ENCODE data around the gene NFIB. TPM values are rescaled to one million over a fixed set of nuclear protein-coding genes. Genes with fewer than 3 reads are reported as not detected.

NFIB gene
- polyA plus RNA-seq, 3 donors = not detected

DNA sequence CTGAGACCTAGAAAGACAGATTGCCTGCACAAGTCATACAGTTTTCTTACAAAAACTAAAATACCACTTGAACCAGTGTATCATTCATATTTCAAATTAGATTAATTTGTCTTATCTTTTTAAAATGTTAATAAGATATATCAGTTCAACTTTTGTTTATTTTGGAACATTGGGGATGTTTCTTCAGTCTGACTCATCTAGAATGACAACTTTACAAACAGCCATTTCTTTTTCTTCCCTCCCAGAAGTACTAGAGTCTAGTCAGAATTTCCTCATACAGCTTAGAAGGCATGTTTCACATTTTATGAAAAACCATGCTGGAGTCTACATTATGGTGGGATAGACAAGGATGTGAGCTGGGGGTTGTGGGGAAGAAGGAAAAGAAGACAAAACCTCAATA lies 262.5 kb downstream of the NFIB start:
- H3K4me1 Mint-ChIP-seq = no peaks in the 10 kb centered on the region
- intact Hi-C loops (cut with micrococcal nuclease) = no loop called here
- H3K9ac ChIP-seq (ENCODE audit: insufficient read depth, low read length, poor library complexity, severe bottlenecking) = no peak overlapping the region
- no peaks in the 10 kb centered on the region for H3K27me3 Mint-ChIP-seq (ENCODE audit: low read depth in 3 of 3)
- no peak overlapping the region for H3K4me2 ChIP-seq (replicated peaks; ENCODE audit: extremely low read depth, low read length, poor library complexity, severe bottlenecking)
- no peaks in the 10 kb centered on the region for H4K20me1 ChIP-seq (ENCODE audit: insufficient read depth, low read length)
- no peak for TF ChIP-seq CTCF (IDR thresholded peaks at IDR 0.05)
- no peak overlapping the region for H3K4me3 Mint-ChIP-seq
- no peaks in the 10 kb centered on the region for H3K9me3 ChIP-seq (replicated peaks in 1 of 2; ENCODE audit: control insufficient read depth in 1 of 2, insufficient read depth in 1 of 2, low read length in 2 of 2)
- H3K27ac Mint-ChIP-seq = no peak overlapping the region
- no peaks in the 10 kb centered on the region for H3K36me3 Mint-ChIP-seq
- no peak for DNase-seq
- H3K36me3 ChIP-seq (replicated peaks in 1 of 2; ENCODE audit: control insufficient read depth in 1 of 2, insufficient read depth in 2 of 2, low read length in 2 of 2) = no peaks in the 10 kb centered on the region
- H2AFZ ChIP-seq (ENCODE audit: insufficient read depth, low read depth, low read length, poor library complexity, severe bottlenecking) = no peak overlapping the region
- H3K4me1 ChIP-seq (ENCODE audit: control insufficient read depth in 1 of 2, insufficient read depth in 2 of 2, low read length in 2 of 2) = no peaks in the 10 kb centered on the region
- H3K27ac ChIP-seq (ENCODE audit: low read depth in 1 of 2, low read length in 2 of 2) = no peak overlapping the region
- H3K79me2 ChIP-seq (ENCODE audit: insufficient read depth, low read length) = no peaks in the 10 kb centered on the region
- peaks cover 0 to 4% (median 0%) of the 10 kb centered on the region in 7 donors for H3K9me3 Mint-ChIP-seq
- no peaks in the 10 kb centered on the region for H3K27me3 ChIP-seq (ENCODE audit: control insufficient read depth in 2 of 2, insufficient read depth in 2 of 2, low read length in 2 of 2)
- no peak overlapping the region for H3K4me3 ChIP-seq (replicated peaks in 1 of 3; ENCODE audit: low read depth in 2 of 3, low read length in 3 of 3)

- H3K9me3 Mint-ChIP-seq = peaks cover 0 to 9% (median 2%) of the 10 kb centered on the region in 7 donors
- Histone ChIP-seq H3K9me3 (replicated peaks in 1 of 2; ENCODE audit: control insufficient read depth in 1 of 2, insufficient read depth in 1 of 2, low read length in 2 of 2) (peaks cover 0 to 6% of the 10 kb centered on the region in 2 donors), H3K79me2 (ENCODE audit: insufficient read depth, low read length) (no peaks in the 10 kb centered on the region), H3K27ac (ENCODE audit: low read depth in 1 of 2, low read length in 2 of 2) (no peak overlapping the region), H3K36me3 (replicated peaks in 1 of 2; ENCODE audit: control insufficient read depth in 1 of 2, insufficient read depth in 2 of 2, low read length in 2 of 2) (no peaks in the 10 kb centered on the region), H2AFZ (ENCODE audit: insufficient read depth, low read depth, low read length, poor library complexity, severe bottlenecking) (no peak overlapping the region), H3K4me3 (replicated peaks in 1 of 3; ENCODE audit: low read depth in 2 of 3, low read length in 3 of 3) (no peak overlapping the region), H3K4me1 (ENCODE audit: control insufficient read depth in 1 of 2, insufficient read depth in 2 of 2, low read length in 2 of 2) (no peaks in the 10 kb centered on the region), H3K9ac (ENCODE audit: insufficient read depth, low read length, poor library complexity, severe bottlenecking) (no peak overlapping the region), H3K27me3 (ENCODE audit: control insufficient read depth in 2 of 2, insufficient read depth in 2 of 2, low read length in 2 of 2) (no peaks in the 10 kb centered on the region), H4K20me1 (ENCODE audit: insufficient read depth, low read length) (no peaks in the 10 kb centered on the region), H3K4me2 (replicated peaks; ENCODE audit: extremely low read depth, low read length, poor library complexity, severe bottlenecking) (no peak overlapping the region)
- intact Hi-C loops (cut with micrococcal nuclease) = no loop called here
- H3K27ac Mint-ChIP-seq = no peak overlapping the region
- no peak for TF ChIP-seq CTCF (IDR thresholded peaks at IDR 0.05)
- H3K36me3 Mint-ChIP-seq = no peaks in the 10 kb centered on the region
- DNase-seq = no peak
- H3K4me3 Mint-ChIP-seq = no peak overlapping the region
- whole genome bisulfite sequencing (ENCODE audit: insufficient coverage) = no CpG with 5 or more reads among the region's 1 CpG
- peaks cover 0 to 1% (median 0%) of the 10 kb centered on the region in 3 donors for H3K27me3 Mint-ChIP-seq (ENCODE audit: low read depth in 3 of 3)
- no peaks in the 10 kb centered on the region for H3K4me1 Mint-ChIP-seq
These were observed 270.5 kb downstream of the NFIB start for GRCh38 chr9:14043483-14043882.

Data from CD14-positive monocyte (primary cell).